Measurements from ENCODE around the gene CTNNA3. TPM values are rescaled to one million over a fixed set of nuclear protein-coding genes. Genes with fewer than 3 reads are reported as not detected.

CTNNA3 gene
- total RNA-seq, 4 donors from 2014 or later, result 14.3 to 49.5 (median 24.2) TPM

GRCh38 chr10:66843396-66843795 lies 852.6 kb downstream of the CTNNA3 start:
- TF ChIP-seq CTCF (IDR thresholded peaks at IDR 0.05 in 4 of 5, conservative IDR thresholded peaks at IDR 0.05 in 1 of 5), result no peak
- no peak overlapping the region for H3K4me3 ChIP-seq
- no peak overlapping the region for H3K27ac ChIP-seq
- ATAC-seq (no peak), DNase-seq (no peak)
- H3K36me3 ChIP-seq, result no peaks in the 10 kb centered on the region
- peaks cover 0 to 3% of the 10 kb centered on the region in 2 donors for H3K4me1 ChIP-seq
- no peaks in the 10 kb centered on the region for H3K9me3 ChIP-seq
- in situ Hi-C loops (cut with MboI; ENCODE audit: low sequenced_read_pairs in 4 of 4) (no loop called here), intact Hi-C loops (cut with DNase I; ENCODE audit: low total_unique reads) (no loop called here)
- no peaks in the 10 kb centered on the region for H3K27me3 ChIP-seq

GRCh38 chr10:66842867-66843266 lies 853.1 kb downstream of the CTNNA3 start:
- no peak for DNase-seq
- intact Hi-C loops (cut with DNase I; ENCODE audit: low total_unique reads) (no loop called here), in situ Hi-C loops (cut with MboI; ENCODE audit: low sequenced_read_pairs in 4 of 4) (no loop called here)
- TF ChIP-seq POLR2A (IDR thresholded peaks at IDR 0.05) (no peak), CTCF (IDR thresholded peaks at IDR 0.05 in 4 of 5, conservative IDR thresholded peaks at IDR 0.05 in 1 of 5) (no peak)
- no peaks in the 10 kb centered on the region for H3K27me3 ChIP-seq
- ATAC-seq, result no peak
- no peaks in the 10 kb centered on the region for H3K36me3 ChIP-seq
- peaks cover 0 to 3% of the 10 kb centered on the region in 2 donors for H3K4me1 ChIP-seq
- no peak overlapping the region for H3K27ac ChIP-seq
- no peaks in the 10 kb centered on the region for H3K9me3 ChIP-seq
- no peak overlapping the region for H3K4me3 ChIP-seq

- TF ChIP-seq CTCF (IDR thresholded peaks at IDR 0.05 in 4 of 5, conservative IDR thresholded peaks at IDR 0.05 in 1 of 5), result no peak
- no peak for TF ChIP-seq POLR2A (IDR thresholded peaks at IDR 0.05)
- Histone ChIP-seq H3K4me1 (peaks cover 0 to 3% of the 10 kb centered on the region in 2 donors), H3K36me3 (no peaks in the 10 kb centered on the region), H3K9me3 (no peaks in the 10 kb centered on the region), H3K4me3 (no peak overlapping the region), H3K27ac (no peak overlapping the region), H3K27me3 (no peaks in the 10 kb centered on the region)
- intact Hi-C loops (cut with DNase I; ENCODE audit: low total_unique reads) (no loop called here), in situ Hi-C loops (cut with MboI; ENCODE audit: low sequenced_read_pairs in 4 of 4) (no loop called here)
- no peak for DNase-seq
- no peak for ATAC-seq
These were observed 853.6 kb downstream of the CTNNA3 start for GRCh38 chr10:66842371-66842770.

GRCh38 chr10:66838656-66839055 lies 857.3 kb downstream of the CTNNA3 start:
- ATAC-seq, result no peak
- Histone ChIP-seq H3K36me3 (no peaks in the 10 kb centered on the region), H3K4me1 (peaks cover 7 to 24% of the 10 kb centered on the region in 2 donors), H3K27me3 (no peaks in the 10 kb centered on the region), H3K9me3 (no peaks in the 10 kb centered on the region), H3K27ac (no peak overlapping the region), H3K4me3 (no peak overlapping the region)
- no peak for TF ChIP-seq POLR2A (IDR thresholded peaks at IDR 0.05)
- no peak for TF ChIP-seq CTCF (IDR thresholded peaks at IDR 0.05 in 4 of 5, conservative IDR thresholded peaks at IDR 0.05 in 1 of 5)
- in situ Hi-C loops (cut with MboI; ENCODE audit: low sequenced_read_pairs in 4 of 4) (no loop called here), intact Hi-C loops (cut with DNase I; ENCODE audit: low total_unique reads) (no loop called here)
- no peak for DNase-seq

GRCh38 chr10:66837990-66838389 lies 858.0 kb downstream of the CTNNA3 start:
- H3K9me3 ChIP-seq, result no peaks in the 10 kb centered on the region
- intact Hi-C loops (cut with DNase I; ENCODE audit: low total_unique reads) (no loop called here), in situ Hi-C loops (cut with MboI; ENCODE audit: low sequenced_read_pairs in 4 of 4) (no loop called here)
- H3K4me1 ChIP-seq, result peaks cover 7 to 24% of the 10 kb centered on the region in 2 donors
- H3K4me3 ChIP-seq, result no peak overlapping the region
- no peaks in the 10 kb centered on the region for H3K27me3 ChIP-seq
- no peaks in the 10 kb centered on the region for H3K36me3 ChIP-seq
- ATAC-seq, result no peak
- no peak overlapping the region for H3K27ac ChIP-seq
- no peak for DNase-seq
- no peak for TF ChIP-seq CTCF (IDR thresholded peaks at IDR 0.05 in 4 of 5, conservative IDR thresholded peaks at IDR 0.05 in 1 of 5)
- no peak for TF ChIP-seq POLR2A (IDR thresholded peaks at IDR 0.05)
